ENCODE measurements around the gene ULBP3. TPM values are rescaled to one million over a fixed set of nuclear protein-coding genes. Genes with fewer than 3 reads are reported as not detected.

Gene ULBP3
- total RNA-seq, 8 experiments from 2014 or later = 5.0 to 43.3 (median 13.1) TPM

- Histone ChIP-seq H3K27ac (no peak overlapping the region), H3K4me1 (replicated peaks in 1 of 2) (peaks cover 9 to 21% of the 10 kb centered on the region in 2 donors), H3K4me3 (no peak overlapping the region)
- peak in 3 of 8 experiments; percentile 80 to 98 (median 86) for ATAC-seq (replicated peaks in 6 of 8)
- in situ Hi-C loops (cut with MboI; ENCODE audit: low pct_unique_long_range_greater_than_20kb in 2 of 9, low sequenced_read_pairs in 9 of 9, unreplicated experiment in 9 of 9) = loop anchor here in 2 of 9 experiments (25.0 kb wide), 1 partner anchor 246 kb away; no protein-coding TSS in a partner anchor
- 0 to 100% (median 25%) methylated on average over 1 to 3 of the region's 4 CpGs; no CpG with 5 or more reads in 4 of the 10 experiments for WGBS, 10 experiments
These were observed 22.6 kb upstream of the ULBP3 start for GRCh38 chr6:150091476-150091875.

- 91 to 98% (median 94%) methylated on average over 3 of the region's 3 CpGs; no CpG with 5 or more reads in 7 of the 10 experiments for WGBS, 10 experiments
- ATAC-seq (replicated peaks in 6 of 8) = no peak
- Histone ChIP-seq H3K4me1 (replicated peaks in 1 of 2) (peaks cover 9 to 21% of the 10 kb centered on the region in 2 donors), H3K4me3 (no peak overlapping the region), H3K27ac (no peak overlapping the region)
- in situ Hi-C loops (cut with MboI; ENCODE audit: low pct_unique_long_range_greater_than_20kb in 2 of 9, low sequenced_read_pairs in 9 of 9, unreplicated experiment in 9 of 9) = loop anchor here in 2 of 9 experiments (25.0 kb wide), 1 partner anchor 247 kb away; no protein-coding TSS in a partner anchor
These were observed 21.4 kb upstream of the ULBP3 start for GRCh38 chr6:150090328-150090727.

- peaks cover 6 to 17% of the 10 kb centered on the region in 2 donors for H3K4me1 ChIP-seq (replicated peaks in 1 of 2)
- in situ Hi-C loops (cut with MboI; ENCODE audit: low pct_unique_long_range_greater_than_20kb in 2 of 9, low sequenced_read_pairs in 9 of 9, unreplicated experiment in 9 of 9) = loop anchor here in 5 of 9 experiments (10.0 to 25.0 kb wide), 2 partner anchors 246 to 249 kb away; no protein-coding TSS in a partner anchor
- H3K4me3 ChIP-seq = no peak overlapping the region
- H3K27ac ChIP-seq = no peak overlapping the region
- no peak for ATAC-seq (replicated peaks in 6 of 8)
- 80 to 100% (median 93%) methylated on average over 1 to 4 of the region's 12 CpGs; no CpG with 5 or more reads in 3 of the 10 experiments for WGBS, 10 experiments
These were observed 19.7 kb upstream of the ULBP3 start for GRCh38 chr6:150088481-150089154.

- 86 to 100% (median 100%) methylated on average over 1 of the region's 1 CpG; no CpG with 5 or more reads in 7 of the 10 experiments for WGBS, 10 experiments
- in situ Hi-C loops (cut with MboI; ENCODE audit: low pct_unique_long_range_greater_than_20kb in 2 of 9, low sequenced_read_pairs in 9 of 9, unreplicated experiment in 9 of 9) = loop anchor here in 5 of 9 experiments (10.0 to 25.0 kb wide), 2 partner anchors 247 to 250 kb away; no protein-coding TSS in a partner anchor
- H3K4me1 ChIP-seq (replicated peaks in 1 of 2) = peaks cover 0 to 9% of the 10 kb centered on the region in 2 donors
- H3K27ac ChIP-seq = no peak overlapping the region
- peak in 1 of 8 experiments; percentile 32 for ATAC-seq (replicated peaks in 6 of 8)
- no peak overlapping the region for H3K4me3 ChIP-seq
These were observed 18.4 kb upstream of the ULBP3 start for GRCh38 chr6:150087336-150087735.

GRCh38 chr6:150086026-150086425, 17.1 kb upstream of the ULBP3 start:
- no peak overlapping the region for H3K4me3 ChIP-seq
- WGBS, 10 experiments = 36 to 100% (median 84%) methylated on average over 1 to 7 of the region's 7 CpGs
- no peak for ATAC-seq (replicated peaks in 6 of 8)
- H3K27ac ChIP-seq = no peak overlapping the region
- H3K4me1 ChIP-seq (replicated peaks in 1 of 2) = peaks cover 0 to 6% of the 10 kb centered on the region in 2 donors
- in situ Hi-C loops (cut with MboI; ENCODE audit: low pct_unique_long_range_greater_than_20kb in 2 of 9, low sequenced_read_pairs in 9 of 9, unreplicated experiment in 9 of 9) = loop anchor here in 5 of 9 experiments (10.0 to 25.0 kb wide), 2 partner anchors 249 to 251 kb away; no protein-coding TSS in a partner anchor

- WGBS, 10 experiments = 66 to 100% (median 85%) methylated on average over 2 to 6 of the region's 7 CpGs; no CpG with 5 or more reads in 2 of the 10 experiments
- Histone ChIP-seq H3K4me3 (no peak overlapping the region), H3K27ac (no peak overlapping the region), H3K4me1 (replicated peaks in 1 of 2) (peaks cover 0 to 6% of the 10 kb centered on the region in 2 donors)
- no peak for ATAC-seq (replicated peaks in 6 of 8)
- in situ Hi-C loops (cut with MboI; ENCODE audit: low pct_unique_long_range_greater_than_20kb in 2 of 9, low sequenced_read_pairs in 9 of 9, unreplicated experiment in 9 of 9) = loop anchor here in 5 of 9 experiments (10.0 to 25.0 kb wide), 2 partner anchors 250 to 253 kb away; no protein-coding TSS in a partner anchor
These were observed 15.5 kb upstream of the ULBP3 start for GRCh38 chr6:150084426-150084825.

DNA sequence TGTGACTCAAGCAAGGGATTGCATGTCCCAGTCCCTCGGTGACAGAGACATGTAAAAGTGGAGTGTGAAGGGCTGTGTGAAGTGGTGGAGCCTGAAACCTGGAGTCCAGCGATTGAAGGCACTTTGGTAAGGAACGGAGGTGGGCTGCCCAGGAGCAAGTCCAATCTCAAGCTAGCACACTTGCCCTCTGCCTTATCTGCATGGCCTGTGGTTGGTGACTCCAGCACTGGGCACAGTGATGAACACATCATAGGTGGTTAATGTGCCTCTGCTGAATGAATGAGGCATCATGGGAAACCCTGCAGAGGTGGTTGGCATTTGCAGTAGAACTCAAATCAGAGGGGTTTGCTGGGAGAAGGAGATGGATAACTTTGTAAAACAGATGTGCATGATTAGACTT, 14.9 kb upstream of the ULBP3 start:
- no peak overlapping the region for H3K27ac ChIP-seq
- 52 to 100% (median 93%) methylated on average over 1 to 2 of the region's 3 CpGs; no CpG with 5 or more reads in 7 of the 10 experiments for WGBS, 10 experiments
- H3K4me3 ChIP-seq = no peak overlapping the region
- in situ Hi-C loops (cut with MboI; ENCODE audit: low pct_unique_long_range_greater_than_20kb in 2 of 9, low sequenced_read_pairs in 9 of 9, unreplicated experiment in 9 of 9) = loop anchor here in 5 of 9 experiments (10.0 to 25.0 kb wide), 2 partner anchors 251 to 253 kb away; no protein-coding TSS in a partner anchor
- peaks cover 0 to 6% of the 10 kb centered on the region in 2 donors for H3K4me1 ChIP-seq (replicated peaks in 1 of 2)
- no peak for ATAC-seq (replicated peaks in 6 of 8)

- in situ Hi-C loops (cut with MboI; ENCODE audit: low pct_unique_long_range_greater_than_20kb in 2 of 9, low sequenced_read_pairs in 9 of 9, unreplicated experiment in 9 of 9) = loop anchor here in 5 of 9 experiments (10.0 to 25.0 kb wide), 2 partner anchors 253 to 256 kb away; no protein-coding TSS in a partner anchor
- Histone ChIP-seq H3K4me1 (replicated peaks in 1 of 2) (no peaks in the 10 kb centered on the region), H3K27ac (no peak overlapping the region), H3K4me3 (no peak overlapping the region)
- ATAC-seq (replicated peaks in 6 of 8) = no peak
- 93 to 100% (median 100%) methylated on average over 1 to 2 of the region's 4 CpGs; no CpG with 5 or more reads in 7 of the 10 experiments for WGBS, 10 experiments
These were observed 12.8 kb upstream of the ULBP3 start for GRCh38 chr6:150081702-150082101.

DNA sequence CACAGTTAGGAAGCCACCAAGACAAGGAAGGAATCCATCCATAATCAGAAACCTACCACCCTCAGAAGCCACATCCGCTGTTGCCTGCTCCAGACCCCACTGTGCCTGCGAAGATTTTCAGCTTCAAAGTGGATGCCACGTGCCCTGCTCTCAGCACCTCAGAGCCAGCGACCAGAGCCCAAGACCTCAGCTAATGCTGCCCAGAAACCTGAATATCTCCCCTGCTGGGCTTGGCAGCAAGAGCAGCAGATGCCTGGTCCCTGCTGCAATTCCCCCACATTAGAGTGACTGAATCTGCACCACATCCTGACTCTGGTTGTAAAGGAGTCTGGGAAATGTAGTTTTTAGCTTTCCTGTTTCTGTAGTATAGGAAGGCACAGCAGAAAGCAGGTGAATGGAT, 10.7 kb upstream of the ULBP3 start:
- WGBS, 10 experiments = 78 to 100% (median 84%) methylated on average over 2 to 3 of the region's 4 CpGs; no CpG with 5 or more reads in 6 of the 10 experiments
- ATAC-seq (replicated peaks in 6 of 8) = peak in 6 of 8 experiments; percentile 38 to 74 (median 46)
- H3K4me3 ChIP-seq = no peak overlapping the region
- peaks cover 0 to 6% of the 10 kb centered on the region in 2 donors for H3K4me1 ChIP-seq (replicated peaks in 1 of 2)
- H3K27ac ChIP-seq = no peak overlapping the region
- in situ Hi-C loops (cut with MboI; ENCODE audit: low pct_unique_long_range_greater_than_20kb in 2 of 9, low sequenced_read_pairs in 9 of 9, unreplicated experiment in 9 of 9) = loop anchor here in 5 of 9 experiments (10.0 to 25.0 kb wide), 2 partner anchors 255 to 258 kb away; no protein-coding TSS in a partner anchor

DNA sequence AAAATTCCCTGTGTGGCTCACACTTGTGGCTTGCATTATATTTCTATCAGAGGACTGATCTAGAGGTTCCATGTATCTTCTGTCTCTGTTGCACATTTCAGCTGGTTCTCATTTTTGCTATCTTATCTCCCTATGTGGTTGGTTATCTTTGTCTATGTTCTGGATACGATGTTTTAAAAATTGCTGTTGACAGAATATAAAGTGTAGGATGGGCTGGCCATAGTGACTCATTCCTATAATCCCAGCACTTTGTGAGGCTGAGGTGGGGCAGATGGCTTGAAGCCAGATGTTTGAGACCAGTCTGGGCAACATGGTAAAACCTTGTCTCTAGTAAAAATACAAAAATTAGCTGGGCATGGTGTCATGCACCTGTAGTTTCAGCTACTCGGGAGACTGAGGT, 9.9 kb upstream of the ULBP3 start:
- Histone ChIP-seq H3K27ac (no peak overlapping the region), H3K4me3 (no peak overlapping the region), H3K4me1 (replicated peaks in 1 of 2) (peaks cover 0 to 6% of the 10 kb centered on the region in 2 donors)
- in situ Hi-C loops (cut with MboI; ENCODE audit: low pct_unique_long_range_greater_than_20kb in 2 of 9, low sequenced_read_pairs in 9 of 9, unreplicated experiment in 9 of 9) = loop anchor here in 2 of 9 experiments (25.0 kb wide), 1 partner anchor 259 kb away; no protein-coding TSS in a partner anchor
- peak in 2 of 8 experiments; percentile 47 to 74 for ATAC-seq (replicated peaks in 6 of 8)
- WGBS, 10 experiments = 10 to 100% (median 89%) methylated on average over 1 to 2 of the region's 2 CpGs; no CpG with 5 or more reads in 3 of the 10 experiments

DNA sequence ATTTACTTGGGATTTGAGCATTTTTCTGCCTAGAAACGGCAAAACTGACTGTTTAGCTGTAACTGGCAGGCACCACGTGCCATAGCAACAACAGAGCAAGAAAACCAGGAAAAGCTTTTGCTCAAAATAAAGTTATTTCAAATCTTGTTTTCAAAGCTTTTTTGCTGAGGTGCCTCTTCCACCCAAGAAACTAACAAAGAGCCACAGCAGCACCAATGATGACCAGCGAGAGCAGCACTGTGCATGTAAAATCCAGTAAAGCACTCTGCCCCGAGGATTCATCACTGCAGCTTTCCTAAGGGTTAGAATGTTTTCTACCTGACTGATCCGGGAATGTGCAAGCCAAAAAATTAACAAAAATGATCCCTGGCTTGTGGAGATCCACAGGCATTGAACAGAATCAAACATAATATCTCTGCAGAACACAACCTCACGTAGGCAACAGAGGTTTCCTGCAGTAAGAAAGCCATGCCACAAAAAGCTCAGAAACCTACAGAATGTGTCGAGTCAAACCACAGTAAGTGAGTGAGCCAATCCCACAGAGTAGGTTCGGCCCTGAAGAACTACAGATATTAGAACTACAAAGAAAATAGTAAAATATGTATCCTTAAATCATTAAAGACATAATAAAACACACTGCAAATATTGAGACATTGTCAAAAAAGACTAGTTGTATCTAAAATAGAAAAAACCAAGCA, 7.4 kb upstream of the ULBP3 start:
- ATAC-seq (replicated peaks in 6 of 8) = peak in 4 of 8 experiments; percentile 47 to 63 (median 54)
- Histone ChIP-seq H3K27ac (no peak overlapping the region), H3K4me3 (no peak overlapping the region), H3K4me1 (replicated peaks in 1 of 2) (peaks cover under 1 to 6% of the 10 kb centered on the region in 2 donors)
- in situ Hi-C loops (cut with MboI; ENCODE audit: low pct_unique_long_range_greater_than_20kb in 2 of 9, low sequenced_read_pairs in 9 of 9, unreplicated experiment in 9 of 9) = loop anchor here in 2 of 9 experiments (25.0 kb wide), 1 partner anchor 261 kb away; no protein-coding TSS in a partner anchor
- WGBS, 10 experiments = 52 to 80% (median 65%) methylated on average over 3 to 8 of the region's 8 CpGs

- in situ Hi-C loops (cut with MboI; ENCODE audit: low pct_unique_long_range_greater_than_20kb in 2 of 9, low sequenced_read_pairs in 9 of 9, unreplicated experiment in 9 of 9) = loop anchor here in 2 of 9 experiments (25.0 kb wide), 1 partner anchor 262 kb away; no protein-coding TSS in a partner anchor
- no peak overlapping the region for H3K27ac ChIP-seq
- H3K4me3 ChIP-seq = no peak overlapping the region
- peaks cover 8 to 16% of the 10 kb centered on the region in 2 donors for H3K4me1 ChIP-seq (replicated peaks in 1 of 2)
- WGBS, 10 experiments = 50 to 90% (median 71%) methylated on average over 1 to 2 of the region's 2 CpGs; no CpG with 5 or more reads in 4 of the 10 experiments
- ATAC-seq (replicated peaks in 6 of 8) = no peak
These were observed 6.1 kb upstream of the ULBP3 start for GRCh38 chr6:150075034-150075421.
